Prostate gland (tissue), 2 donors: Measurements from ENCODE around the gene PTPRC.

ENCODE experiments used
- POLR2A ChIP-seq: fragments of 450-650 bp; IDR thresholded peaks from one replicate; pipeline ENCODE4 v1.6.1; 2016; ENCODE audit warnings: antibody characterized with exemption, mild to moderate bottlenecking
- POLR2AphosphoS5 ChIP-seq: sonication (generic); formaldehyde crosslinking; IDR thresholded peaks from one replicate; pipeline ENCODE4 v1.6.1; 2017; ENCODE audit warnings: antibody characterized with exemption
- TF ChIP-seq, protein P1 (sequence below), 4 experiments: fragments of 200-600 bp in 2 of 4; fragments of 450-650 bp in 2 of 4; sonication (generic) in 2 of 4; IDR thresholded peaks; 1 replicate in 3 of 4; 2 replicates in 1 of 4; pipeline ENCODE4 v1.5.1; 2016 to 2019; ENCODE audit warnings: antibody characterized with exemption in 4 of 4, mild to moderate bottlenecking in 2 of 4, moderate library complexity in 2 of 4

DNA sequence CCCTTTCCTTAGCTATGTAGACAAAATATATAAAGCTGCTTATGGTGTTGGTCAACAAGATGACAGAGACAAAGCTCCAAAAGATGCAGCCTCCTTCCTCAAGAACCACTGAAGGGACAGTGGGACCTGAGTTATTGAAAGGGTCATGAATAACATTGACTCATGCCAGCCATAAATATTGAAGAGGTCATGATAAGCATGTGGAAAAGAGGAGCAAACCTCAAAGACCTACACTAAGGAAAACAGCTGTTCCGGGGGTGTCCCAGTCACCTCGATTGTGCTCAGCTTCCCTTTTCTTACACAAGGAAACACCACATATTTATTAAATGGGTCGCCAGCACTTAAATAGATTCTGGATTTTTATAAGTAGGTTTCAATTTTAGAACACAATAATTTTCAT lies 112.9 kb downstream of the PTPRC start:
- no peak for TF ChIP-seq POLR2A
- TF ChIP-seq, protein P1, sequence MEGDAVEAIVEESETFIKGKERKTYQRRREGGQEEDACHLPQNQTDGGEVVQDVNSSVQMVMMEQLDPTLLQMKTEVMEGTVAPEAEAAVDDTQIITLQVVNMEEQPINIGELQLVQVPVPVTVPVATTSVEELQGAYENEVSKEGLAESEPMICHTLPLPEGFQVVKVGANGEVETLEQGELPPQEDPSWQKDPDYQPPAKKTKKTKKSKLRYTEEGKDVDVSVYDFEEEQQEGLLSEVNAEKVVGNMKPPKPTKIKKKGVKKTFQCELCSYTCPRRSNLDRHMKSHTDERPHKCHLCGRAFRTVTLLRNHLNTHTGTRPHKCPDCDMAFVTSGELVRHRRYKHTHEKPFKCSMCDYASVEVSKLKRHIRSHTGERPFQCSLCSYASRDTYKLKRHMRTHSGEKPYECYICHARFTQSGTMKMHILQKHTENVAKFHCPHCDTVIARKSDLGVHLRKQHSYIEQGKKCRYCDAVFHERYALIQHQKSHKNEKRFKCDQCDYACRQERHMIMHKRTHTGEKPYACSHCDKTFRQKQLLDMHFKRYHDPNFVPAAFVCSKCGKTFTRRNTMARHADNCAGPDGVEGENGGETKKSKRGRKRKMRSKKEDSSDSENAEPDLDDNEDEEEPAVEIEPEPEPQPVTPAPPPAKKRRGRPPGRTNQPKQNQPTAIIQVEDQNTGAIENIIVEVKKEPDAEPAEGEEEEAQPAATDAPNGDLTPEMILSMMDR (IDR thresholded peaks at IDR 0.05), result no peak
- no peak for TF ChIP-seq POLR2AphosphoS5
